HL-60 (cell line): ENCODE measurements around the gene FGFR2.

Experiments
- DNase-seq, 2 experiments: peaks; one replicate each; pipeline ENCODE4 v3.0.0-alpha.2; 2010 to 2020; ENCODE audit warnings: low read depth in 1 of 2, low spot score in 1 of 2
- H3K27ac ChIP-seq: fragments of 250-450 bp; sonication (Bioruptor Pico); replicated peaks from 2 replicates; pipeline ENCODE4 v1.5.1; 2020; ENCODE audit warnings: mild to moderate bottlenecking, moderate library complexity
- H3K27me3 ChIP-seq: fragments of 250-450 bp; sonication (Bioruptor Pico); 2 replicates; pipeline ENCODE4 v1.5.1; 2021; ENCODE audit warnings: mild to moderate bottlenecking, moderate library complexity; ENCODE audit not compliant: insufficient read depth, poor library complexity, severe bottlenecking
- H3K4me3 ChIP-seq: replicated peaks from 2 replicates; pipeline ENCODE4 v1.5.1; 2011; ENCODE audit warnings: mild to moderate bottlenecking, control low read depth, low read length; ENCODE audit not compliant: insufficient read depth
- CTCF ChIP-seq: IDR thresholded peaks from one replicate; pipeline ENCODE4 v1.5.1; 2011; ENCODE audit warnings: low read length, control low read depth, inconsistent platforms; ENCODE audit not compliant: insufficient read depth
- GABPA ChIP-seq: IDR thresholded peaks from 2 replicates; pipeline ENCODE4 v1.6.1; 2012; ENCODE audit warnings: low read depth
- POLR2AphosphoS5 ChIP-seq: IDR thresholded peaks from 2 replicates; pipeline ENCODE4 v1.6.1; 2012; ENCODE audit warnings: low read depth
- SPI1 ChIP-seq: IDR thresholded peaks from 2 replicates; pipeline ENCODE4 v1.6.1; 2012; ENCODE audit warnings: low read depth, mild to moderate bottlenecking, borderline replicate concordance
- TF ChIP-seq, protein P1 (sequence below): IDR thresholded peaks from 2 replicates; pipeline ENCODE4 v1.6.1; 2012; ENCODE audit warnings: low read depth; ENCODE audit not compliant: insufficient replicate concordance

The FGFR2 gene

GRCh38 chr10:121525251-121526134 lies 72.8 kb downstream of the FGFR2 start:
- no peak for DNase-seq
- TF ChIP-seq SPI1 (no peak), GABPA (no peak), CTCF (no peak), POLR2AphosphoS5 (no peak)
- TF ChIP-seq, protein P1, sequence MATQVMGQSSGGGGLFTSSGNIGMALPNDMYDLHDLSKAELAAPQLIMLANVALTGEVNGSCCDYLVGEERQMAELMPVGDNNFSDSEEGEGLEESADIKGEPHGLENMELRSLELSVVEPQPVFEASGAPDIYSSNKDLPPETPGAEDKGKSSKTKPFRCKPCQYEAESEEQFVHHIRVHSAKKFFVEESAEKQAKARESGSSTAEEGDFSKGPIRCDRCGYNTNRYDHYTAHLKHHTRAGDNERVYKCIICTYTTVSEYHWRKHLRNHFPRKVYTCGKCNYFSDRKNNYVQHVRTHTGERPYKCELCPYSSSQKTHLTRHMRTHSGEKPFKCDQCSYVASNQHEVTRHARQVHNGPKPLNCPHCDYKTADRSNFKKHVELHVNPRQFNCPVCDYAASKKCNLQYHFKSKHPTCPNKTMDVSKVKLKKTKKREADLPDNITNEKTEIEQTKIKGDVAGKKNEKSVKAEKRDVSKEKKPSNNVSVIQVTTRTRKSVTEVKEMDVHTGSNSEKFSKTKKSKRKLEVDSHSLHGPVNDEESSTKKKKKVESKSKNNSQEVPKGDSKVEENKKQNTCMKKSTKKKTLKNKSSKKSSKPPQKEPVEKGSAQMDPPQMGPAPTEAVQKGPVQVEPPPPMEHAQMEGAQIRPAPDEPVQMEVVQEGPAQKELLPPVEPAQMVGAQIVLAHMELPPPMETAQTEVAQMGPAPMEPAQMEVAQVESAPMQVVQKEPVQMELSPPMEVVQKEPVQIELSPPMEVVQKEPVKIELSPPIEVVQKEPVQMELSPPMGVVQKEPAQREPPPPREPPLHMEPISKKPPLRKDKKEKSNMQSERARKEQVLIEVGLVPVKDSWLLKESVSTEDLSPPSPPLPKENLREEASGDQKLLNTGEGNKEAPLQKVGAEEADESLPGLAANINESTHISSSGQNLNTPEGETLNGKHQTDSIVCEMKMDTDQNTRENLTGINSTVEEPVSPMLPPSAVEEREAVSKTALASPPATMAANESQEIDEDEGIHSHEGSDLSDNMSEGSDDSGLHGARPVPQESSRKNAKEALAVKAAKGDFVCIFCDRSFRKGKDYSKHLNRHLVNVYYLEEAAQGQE, result no peak
- Histone ChIP-seq H3K4me3 (no peak overlapping the region), H3K27ac (no peak overlapping the region), H3K27me3 (no peaks in the 10 kb centered on the region)

GRCh38 chr10:121524157-121524817 lies 74.0 kb downstream of the FGFR2 start:
- no peak overlapping the region for H3K27ac ChIP-seq
- DNase-seq, result no peak
- no peak overlapping the region for H3K4me3 ChIP-seq
- H3K27me3 ChIP-seq, result peaks cover 2% of the 10 kb centered on the region
- TF ChIP-seq GABPA (no peak), SPI1 (no peak), CTCF (no peak), POLR2AphosphoS5 (no peak)
- TF ChIP-seq, protein P1, result no peak

GRCh38 chr10:121522831-121523230 lies 75.4 kb downstream of the FGFR2 start:
- no peak for DNase-seq
- Histone ChIP-seq H3K27ac (no peak overlapping the region), H3K4me3 (no peak overlapping the region), H3K27me3 (peaks cover 2% of the 10 kb centered on the region)
- no peak for TF ChIP-seq POLR2AphosphoS5
- TF ChIP-seq CTCF, result no peak
- TF ChIP-seq GABPA, result no peak
- TF ChIP-seq, protein P1, result no peak
- TF ChIP-seq SPI1, result no peak
